ENCODE data around the gene OTOGL.

Gene OTOGL

GRCh38 chr12:80404629-80405028 lies 305.3 kb downstream of the OTOGL start:
- no peak for DNase-seq

- DNase-seq: no peak
These were observed 306.9 kb downstream of the OTOGL start for GRCh38 chr12:80406253-80406652.

GRCh38 chr12:80411787-80412186 lies 312.4 kb downstream of the OTOGL start:
- DNase-seq: no peak

GRCh38 chr12:80412343-80412953 lies 313.1 kb downstream of the OTOGL start:
- no peak for DNase-seq

GRCh38 chr12:80413462-80413861 lies 314.1 kb downstream of the OTOGL start:
- no peak for DNase-seq

- DNase-seq: no peak
These were observed 316.1 kb downstream of the OTOGL start for GRCh38 chr12:80415466-80415865.

- DNase-seq: no peak
These were observed 320.3 kb downstream of the OTOGL start for GRCh38 chr12:80419644-80420043.

- no peak for DNase-seq
These were observed 320.7 kb downstream of the OTOGL start for GRCh38 chr12:80420075-80420474.

GRCh38 chr12:80422550-80422949 lies 323.2 kb downstream of the OTOGL start:
- DNase-seq: no peak

Measured in activated T-cell treated with anti-CD3 and anti-CD28 coated beads, Interleukin-2, amount 50 U/mL, for 48 hours (primary cell).